GM12872 (cell line): ENCODE data around the gene PTH1R.

ENCODE experiments used
- CTCF ChIP-seq: IDR thresholded peaks from 3 replicates; pipeline ENCODE4 v1.5.1; 2011; ENCODE audit warnings: low read depth, mild to moderate bottlenecking, low read length, moderate library complexity; ENCODE audit not compliant: insufficient read depth

PTH1R gene

GRCh38 chr3:46887980-46888494, 10.5 kb downstream of the PTH1R start:
- TF ChIP-seq CTCF = no peak

GRCh38 chr3:46888705-46889104, 11.2 kb downstream of the PTH1R start:
- no peak for TF ChIP-seq CTCF

GRCh38 chr3:46889381-46890110, 12.0 kb downstream of the PTH1R start:
- no peak for TF ChIP-seq CTCF

GRCh38 chr3:46890132-46890531, 12.6 kb downstream of the PTH1R start:
- TF ChIP-seq CTCF = no peak

- TF ChIP-seq CTCF = no peak
Observed at GRCh38 chr3:46891132-46891531, 13.6 kb downstream of the PTH1R start.

- TF ChIP-seq CTCF = no peak
Observed at GRCh38 chr3:46892285-46893145, 15.0 kb downstream of the PTH1R start.

GRCh38 chr3:46893146-46893748, 15.7 kb downstream of the PTH1R start:
- TF ChIP-seq CTCF = no peak
